NAMALWA (cell line): ENCODE data around the gene ABHD15.

Experiments used
- DNase-seq: peaks from one replicate; pipeline ENCODE4 v3.0.0-alpha.2; 2015; ENCODE audit warnings: low spot score

Gene ABHD15, protein sequence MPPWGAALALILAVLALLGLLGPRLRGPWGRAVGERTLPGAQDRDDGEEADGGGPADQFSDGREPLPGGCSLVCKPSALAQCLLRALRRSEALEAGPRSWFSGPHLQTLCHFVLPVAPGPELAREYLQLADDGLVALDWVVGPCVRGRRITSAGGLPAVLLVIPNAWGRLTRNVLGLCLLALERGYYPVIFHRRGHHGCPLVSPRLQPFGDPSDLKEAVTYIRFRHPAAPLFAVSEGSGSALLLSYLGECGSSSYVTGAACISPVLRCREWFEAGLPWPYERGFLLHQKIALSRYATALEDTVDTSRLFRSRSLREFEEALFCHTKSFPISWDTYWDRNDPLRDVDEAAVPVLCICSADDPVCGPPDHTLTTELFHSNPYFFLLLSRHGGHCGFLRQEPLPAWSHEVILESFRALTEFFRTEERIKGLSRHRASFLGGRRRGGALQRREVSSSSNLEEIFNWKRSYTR

DNA sequence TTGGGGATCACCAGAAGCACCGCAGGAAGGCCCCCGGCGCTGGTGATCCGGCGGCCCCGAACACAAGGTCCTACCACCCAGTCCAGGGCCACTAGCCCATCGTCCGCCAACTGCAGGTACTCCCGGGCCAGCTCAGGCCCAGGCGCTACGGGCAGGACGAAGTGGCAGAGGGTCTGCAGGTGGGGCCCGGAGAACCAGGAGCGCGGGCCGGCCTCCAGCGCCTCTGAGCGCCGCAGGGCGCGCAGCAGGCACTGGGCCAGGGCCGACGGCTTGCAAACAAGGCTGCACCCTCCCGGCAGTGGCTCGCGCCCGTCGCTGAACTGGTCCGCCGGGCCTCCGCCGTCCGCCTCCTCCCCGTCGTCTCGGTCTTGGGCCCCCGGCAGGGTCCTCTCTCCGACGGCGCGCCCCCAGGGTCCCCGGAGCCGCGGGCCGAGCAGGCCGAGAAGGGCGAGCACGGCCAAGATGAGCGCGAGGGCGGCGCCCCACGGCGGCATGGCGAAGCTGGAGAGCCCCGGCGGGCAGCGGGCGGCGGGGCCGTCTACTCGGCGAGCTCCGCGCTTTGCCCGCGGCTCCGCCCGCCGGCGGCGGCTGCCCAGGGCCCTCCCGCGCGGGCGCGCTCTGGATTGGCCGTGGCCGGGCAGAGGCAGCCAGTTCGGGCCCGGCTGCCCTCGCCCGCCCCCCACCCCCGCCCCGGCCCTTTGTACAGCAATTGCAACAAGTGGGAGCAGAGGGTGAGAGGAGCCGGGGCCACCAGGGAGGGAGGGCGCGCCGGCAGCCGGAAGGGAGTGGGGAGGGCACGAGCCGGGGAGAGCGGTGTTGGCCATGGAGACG lies at the start of gene ABHD15:
Gene ABHD15, minus strand, starts transcription at position 565 of the 831 bp plus-strand sequence. Its CDS starts 71 bp downstream, at position 494.
- peak; percentile 64 for DNase-seq

DNA sequence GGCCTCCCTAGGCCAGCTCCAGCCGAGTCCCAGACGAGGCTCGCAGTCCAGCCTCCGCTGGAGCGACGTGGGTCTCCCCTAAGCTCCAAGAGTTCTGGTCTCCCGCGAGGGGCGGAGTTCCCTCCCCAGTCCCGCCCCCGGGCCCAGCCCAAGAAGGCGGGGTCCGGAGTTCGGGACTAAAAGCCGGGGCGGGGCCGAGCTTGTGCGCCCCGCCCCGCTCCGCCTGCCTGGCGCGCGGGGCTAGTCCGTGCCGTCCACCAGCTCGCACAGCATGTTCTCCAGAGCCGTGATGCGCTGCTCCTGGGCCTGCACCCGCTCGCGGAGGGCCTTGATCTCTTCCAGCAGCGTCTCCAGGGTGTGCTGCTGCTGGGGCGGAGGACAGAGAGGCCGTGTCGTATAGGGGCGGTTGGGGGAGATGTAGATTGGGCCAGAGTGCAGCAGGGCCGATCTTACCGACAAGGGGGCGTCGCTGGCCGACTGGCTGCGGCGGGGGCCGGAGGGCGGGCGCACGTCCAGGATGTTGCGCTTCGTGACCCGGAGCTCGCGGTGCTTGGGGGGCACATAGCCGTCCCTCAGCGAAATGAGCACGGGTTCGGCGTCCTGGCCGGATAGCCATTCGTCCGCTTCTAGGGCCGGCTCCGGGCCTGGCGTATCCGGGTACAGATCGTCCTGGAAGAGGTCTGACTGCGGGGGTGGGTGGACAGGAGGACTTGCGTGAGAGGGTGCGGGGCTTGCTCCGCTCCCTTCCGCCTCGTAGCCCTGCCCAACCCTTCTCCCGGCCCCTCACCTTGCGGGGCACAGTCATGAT lies 48.9 kb upstream of the ABHD15 start:
- DNase-seq = peak; percentile 86

DNA sequence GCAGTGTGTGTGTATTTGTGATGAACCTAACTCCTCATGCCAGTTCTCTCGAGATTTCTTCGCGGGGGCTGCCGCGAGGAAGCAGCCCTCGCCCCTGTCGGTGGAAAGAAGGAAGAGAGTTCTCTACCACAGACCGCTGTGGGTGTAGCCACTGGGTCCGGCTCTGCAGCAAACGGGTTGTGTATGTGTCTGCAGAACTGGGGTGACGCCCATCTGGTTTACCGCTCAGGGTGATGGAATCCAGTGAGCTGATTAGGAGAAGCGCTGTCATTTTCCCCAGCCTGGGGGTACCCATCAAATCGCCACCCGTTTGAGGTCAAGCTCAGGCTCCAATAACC lies 48.2 kb upstream of the ABHD15 start:
- DNase-seq = peak; percentile 64

DNA sequence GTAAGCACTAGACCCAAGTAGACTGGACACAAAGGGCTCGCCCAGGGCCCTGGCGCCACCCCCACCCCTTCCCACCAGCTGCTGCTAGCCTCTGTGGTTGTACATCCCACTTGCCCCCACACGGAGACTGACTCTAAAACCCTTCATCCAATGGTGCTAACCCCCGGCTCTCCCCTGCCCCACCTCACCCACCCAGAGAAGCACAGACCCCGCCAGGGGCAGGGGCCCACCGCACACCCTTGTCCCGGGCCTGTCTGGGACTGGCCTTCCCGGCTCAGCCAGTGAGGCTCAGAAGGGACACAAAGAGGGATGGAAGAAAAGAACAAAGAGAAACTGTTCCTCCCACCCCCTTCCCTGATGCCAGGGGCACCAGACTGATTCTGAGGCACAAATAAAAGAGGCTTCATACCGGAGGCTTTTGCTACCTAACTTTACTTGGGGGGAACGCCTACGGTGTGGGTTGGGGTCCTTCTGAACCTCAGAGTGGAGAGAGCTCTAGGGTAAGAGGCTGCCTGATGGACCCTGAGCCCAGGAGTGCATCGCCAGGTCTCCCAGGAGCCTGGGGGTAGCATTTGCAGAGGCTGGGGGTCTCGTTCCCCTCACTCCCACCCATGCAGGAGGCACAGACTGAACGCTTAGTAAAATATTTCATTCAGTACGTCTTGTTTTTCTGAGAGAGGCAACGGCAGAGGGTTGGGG lies 47.7 kb upstream of the ABHD15 start:
- DNase-seq = no peak

DNA sequence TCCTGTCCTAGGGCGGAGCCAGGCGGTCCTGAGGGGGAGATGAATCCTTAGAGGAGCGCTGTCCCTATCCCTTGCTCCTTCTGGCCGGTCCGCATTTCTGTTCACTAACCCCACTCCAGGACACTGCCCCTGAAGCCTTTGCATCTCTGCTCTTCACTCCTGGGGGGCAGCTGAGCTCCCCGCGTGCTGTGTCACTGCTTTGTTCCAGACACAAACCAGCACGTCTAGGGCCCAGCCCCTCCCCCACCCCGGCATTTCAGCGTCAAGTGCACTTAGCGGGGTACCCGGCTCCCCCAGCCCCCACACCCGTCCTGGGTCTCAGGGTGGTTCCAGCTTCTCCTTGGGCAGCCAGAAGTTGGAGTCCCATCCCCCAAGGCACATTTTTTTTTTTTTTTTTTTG lies 47.0 kb upstream of the ABHD15 start:
- DNase-seq = no peak

DNA sequence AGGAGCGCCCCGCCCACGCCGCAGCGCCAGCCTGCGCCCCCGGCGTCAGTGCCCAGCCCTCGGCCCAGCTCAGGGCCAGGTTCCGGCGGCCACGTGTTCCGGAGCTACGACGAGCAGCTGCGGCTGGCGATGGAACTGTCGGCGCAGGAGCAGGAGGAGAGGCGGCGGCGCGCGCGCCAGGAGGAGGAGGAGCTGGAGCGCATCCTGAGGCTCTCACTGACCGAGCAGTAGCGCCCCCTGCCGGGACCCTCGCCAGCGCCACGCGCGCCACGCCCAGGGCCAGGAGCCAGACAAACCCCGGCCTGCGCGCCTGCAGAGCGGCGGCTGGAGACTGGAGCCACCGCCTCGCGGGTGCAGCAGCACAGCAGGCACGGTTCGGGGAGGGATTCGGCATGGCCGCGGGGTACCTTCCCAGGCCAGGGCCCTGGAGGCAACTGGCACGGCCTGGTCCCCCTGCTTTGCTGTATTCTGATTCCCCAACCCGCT lies 46.6 kb upstream of the ABHD15 start:
- DNase-seq = peak; percentile 85

DNA sequence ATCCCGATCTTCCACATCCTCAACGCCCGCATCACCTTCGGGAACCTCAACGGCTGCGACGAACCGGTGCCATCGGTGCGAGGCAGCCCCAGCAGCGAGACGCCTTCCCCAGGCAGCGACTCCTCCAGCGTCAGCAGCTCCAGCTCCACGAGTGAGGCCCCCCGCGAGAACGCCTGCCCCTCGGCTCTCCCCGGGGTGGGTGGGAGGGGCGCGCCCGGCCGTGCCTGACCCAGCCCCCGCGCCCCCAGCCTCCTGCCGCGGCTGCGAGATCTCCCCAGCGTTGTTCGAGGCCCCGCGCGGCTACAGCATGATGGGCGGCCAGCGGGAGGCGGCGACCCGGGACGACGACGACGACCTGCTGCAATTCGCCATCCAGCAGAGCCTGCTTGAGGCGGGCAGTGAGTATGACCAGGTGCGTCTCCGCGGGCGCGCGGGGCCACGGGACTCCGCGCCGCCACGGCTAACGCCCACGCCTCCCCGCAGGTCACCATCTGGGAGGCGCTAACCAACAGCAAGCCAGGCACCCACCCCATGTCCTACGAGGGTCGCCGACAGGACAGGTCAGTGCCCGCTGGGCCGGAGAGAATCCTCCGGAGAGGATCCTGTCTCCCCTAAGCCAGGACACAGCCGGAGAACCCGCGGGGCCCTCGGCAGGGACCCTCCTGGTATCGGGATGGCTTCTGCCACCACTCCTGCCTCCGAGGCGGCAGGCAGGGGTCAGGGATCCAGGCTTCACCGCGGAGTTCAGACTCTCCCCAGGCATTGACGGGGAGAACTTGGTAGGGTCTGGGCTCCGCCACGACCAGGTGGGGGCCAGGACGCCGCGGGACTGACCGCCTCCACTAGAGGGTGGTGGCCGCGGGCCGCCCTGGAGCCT lies 45.8 kb upstream of the ABHD15 start:
- DNase-seq = no peak

DNA sequence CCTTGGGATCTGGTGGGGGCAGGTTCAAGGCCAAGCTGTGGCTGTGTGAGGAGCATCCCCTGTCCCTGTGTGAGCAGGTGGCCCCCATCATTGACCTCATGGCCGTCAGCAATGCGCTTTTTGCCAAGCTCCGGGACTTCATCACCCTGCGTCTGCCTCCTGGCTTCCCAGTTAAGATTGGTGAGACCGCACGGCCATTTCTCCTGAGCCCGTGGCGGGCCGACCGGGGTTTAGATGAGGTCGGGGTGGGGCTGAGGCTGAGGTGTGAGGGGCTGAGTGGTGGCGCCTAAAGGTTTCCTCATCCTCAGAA lies 45.2 kb upstream of the ABHD15 start:
- DNase-seq = no peak

DNA sequence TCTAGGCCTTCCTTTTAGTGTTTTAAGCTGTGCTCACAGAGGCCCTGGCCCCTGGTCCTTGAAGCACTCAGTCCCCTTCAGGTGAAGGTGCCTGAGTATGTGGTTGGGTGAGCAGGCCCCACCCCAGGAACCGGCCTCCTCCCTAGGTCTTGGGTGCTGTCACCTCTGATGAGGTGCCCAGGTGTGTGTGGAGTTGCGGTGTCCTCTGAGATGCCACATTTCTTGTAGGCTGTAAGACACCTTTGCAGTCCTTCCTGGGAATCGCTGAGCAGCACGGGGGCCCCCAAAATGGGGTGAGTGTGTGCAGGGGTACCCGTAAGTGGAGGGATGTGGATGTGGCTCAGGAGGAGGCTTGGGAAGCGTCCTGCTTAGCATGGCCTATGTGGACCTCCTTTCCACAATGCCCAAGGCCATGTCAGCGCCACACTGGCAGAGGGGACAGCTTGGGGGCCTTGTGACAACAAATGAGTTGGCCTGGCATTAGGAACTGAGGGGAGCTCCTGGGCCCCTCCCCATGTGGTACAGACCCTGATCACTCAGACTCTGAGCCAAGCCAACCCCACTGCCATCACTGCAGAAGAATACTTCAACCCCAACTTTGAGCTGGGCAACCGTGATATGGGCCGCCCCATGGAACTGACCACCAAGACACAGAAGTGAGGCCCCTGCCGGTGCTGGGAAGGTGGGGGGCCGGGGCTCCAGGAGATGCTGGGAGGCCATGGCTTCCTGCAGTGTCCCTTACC lies 44.7 kb upstream of the ABHD15 start:
- no peak for DNase-seq

DNA sequence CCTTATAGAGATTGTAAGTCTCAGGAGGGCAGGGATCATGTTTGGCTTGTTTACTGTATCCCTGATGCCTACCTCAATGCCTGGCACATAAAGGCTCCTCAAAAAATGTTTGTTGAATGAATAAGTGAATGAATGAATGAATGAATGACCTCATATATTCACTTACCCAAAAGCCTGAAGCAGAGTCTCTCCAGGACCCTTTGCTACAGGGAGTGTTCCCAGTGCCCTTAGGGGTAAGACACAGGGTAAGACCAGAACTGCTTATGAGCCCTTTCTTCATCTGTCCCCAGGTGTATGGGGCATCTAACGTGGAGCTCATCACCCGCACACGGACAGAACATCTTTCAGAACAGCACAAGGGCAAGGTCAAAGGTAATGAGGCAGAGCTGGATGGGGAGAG lies 43.6 kb upstream of the ABHD15 start:
- DNase-seq = no peak

DNA sequence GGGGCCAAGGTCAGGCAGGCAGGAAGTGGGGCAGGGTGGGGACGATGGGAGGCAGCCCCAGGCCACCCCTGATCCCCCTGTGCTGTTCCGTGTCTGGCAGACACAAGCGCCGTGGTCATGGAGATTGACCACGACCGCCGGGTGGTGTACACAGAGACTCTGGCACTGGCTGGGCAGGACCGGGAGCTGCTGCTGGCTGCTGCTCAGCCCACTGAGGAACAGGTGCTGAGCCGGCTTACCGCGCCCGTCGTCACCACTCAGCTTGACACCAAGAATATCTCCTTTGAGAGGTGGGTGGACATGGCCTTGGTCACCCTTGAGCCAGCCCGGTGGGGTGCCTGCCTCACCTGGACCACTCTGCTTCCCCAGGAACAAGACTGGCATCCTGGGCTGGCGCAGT lies 42.1 kb upstream of the ABHD15 start:
- DNase-seq = no peak

DNA sequence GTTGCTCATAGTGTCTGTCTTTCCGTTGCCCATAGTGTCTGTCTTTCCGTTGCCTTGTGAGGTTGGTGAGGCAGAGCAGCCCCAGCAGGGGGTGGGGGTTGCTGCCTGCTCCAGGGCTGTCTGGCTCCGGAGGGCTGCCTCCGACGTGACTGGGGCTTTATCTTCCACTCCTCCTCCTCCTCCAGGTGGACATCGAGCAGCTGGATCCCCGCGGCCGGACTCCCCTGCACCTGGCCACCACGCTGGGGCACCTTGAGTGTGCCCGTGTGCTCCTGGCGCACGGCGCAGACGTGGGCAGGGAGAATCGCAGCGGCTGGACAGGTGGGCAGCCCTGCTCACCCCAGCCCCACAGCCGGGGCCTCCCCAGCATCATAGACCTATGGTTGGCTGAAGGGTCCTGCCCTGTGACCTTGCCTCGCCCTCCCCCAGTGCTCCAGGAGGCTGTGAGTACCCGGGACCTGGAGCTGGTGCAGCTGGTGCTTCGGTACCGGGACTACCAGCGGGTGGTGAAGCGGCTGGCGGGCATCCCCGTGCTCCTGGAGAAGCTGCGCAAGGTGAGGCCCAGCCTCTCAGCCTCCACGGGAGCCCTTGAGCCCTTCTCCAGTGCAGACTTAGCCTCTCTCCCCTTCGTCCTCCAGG lies 40.8 kb upstream of the ABHD15 start:
- no peak for DNase-seq

DNA sequence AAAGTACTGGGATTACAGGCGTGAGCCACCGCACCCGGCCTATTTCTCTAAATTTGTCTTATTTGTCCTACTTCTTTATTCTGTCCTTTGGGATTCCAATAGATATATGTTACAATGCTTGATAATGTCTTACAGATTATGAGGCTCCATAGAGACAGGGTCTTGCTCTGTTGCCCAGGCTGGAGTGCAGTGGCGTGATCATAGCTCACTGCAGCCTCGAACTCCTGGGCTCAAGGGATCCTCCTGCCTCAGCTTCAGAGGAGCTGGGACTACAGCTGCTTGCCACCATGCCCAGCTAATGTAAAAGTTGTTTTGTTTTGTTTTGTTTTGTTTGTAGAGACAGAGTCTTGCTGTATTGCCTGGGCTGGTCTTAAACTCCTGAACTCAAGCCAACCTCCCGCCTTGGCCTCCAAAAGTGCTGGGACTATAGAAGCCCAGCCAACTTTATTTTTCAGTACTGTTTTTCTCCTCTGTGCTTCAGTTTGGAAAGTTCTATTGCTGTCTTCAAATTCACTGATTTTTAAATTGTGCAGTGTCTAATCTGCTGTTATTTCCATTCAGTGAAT lies 36.4 kb upstream of the ABHD15 start:
- DNase-seq = no peak

DNA sequence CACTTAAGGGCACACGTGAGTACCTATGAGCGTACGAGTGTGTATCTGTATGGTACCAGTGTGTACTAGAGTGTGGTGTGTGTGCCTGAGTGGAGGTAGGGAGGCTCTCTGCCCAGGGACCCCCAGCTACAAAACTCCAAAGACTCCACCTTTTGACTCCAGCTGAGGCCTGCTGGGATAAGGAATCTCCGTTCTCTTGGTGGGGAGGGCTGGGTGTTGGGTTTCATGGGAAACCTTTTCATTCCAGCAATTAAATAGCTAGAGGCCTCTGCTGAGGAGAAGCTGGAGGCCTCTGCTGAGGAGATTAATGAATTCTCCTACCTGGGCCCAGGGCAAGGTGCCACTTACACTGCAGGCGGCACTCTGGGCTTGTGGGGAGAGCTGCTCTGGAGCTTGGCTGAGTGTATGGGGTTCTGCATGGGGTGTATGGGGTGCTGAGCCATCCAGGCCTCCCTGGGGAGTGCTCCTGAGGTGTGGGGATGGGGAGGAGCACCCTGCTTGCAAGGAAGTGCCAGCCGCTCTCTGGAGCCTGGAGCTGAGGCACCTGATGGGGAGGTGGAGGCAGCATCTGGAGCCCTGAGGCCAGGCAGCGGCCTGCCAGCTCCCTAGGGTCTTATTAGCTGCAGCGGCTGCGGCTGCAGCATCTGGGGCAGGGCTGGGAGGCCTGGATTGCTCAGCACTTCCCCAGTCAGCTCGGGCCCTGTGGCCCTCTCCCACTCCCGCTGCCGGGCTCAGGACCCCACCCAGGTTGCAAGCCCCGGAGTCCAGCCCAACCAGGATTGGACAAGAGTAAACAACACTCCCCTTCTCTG lies 30.7 kb upstream of the ABHD15 start:
- DNase-seq = no peak

DNA sequence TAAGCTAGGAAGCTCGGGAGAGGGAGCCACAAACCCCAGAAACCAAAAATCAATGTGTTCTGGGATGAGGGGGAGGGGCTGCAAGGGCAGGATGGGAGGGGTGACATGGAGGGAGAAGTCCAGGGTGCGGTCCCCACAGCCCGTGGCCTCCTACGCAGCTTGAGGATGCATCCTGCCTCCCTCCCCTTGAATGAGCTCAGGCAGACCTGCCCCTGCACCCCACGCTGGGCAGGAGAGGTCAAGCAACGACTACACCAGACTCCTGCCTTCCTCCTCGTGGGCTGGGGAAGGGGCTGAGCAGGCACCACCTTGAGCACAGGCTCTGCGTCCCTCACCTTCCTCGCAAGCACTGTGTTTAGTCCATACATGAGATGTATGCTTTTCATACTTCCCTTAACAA lies 30.0 kb upstream of the ABHD15 start:
- DNase-seq = no peak

DNA sequence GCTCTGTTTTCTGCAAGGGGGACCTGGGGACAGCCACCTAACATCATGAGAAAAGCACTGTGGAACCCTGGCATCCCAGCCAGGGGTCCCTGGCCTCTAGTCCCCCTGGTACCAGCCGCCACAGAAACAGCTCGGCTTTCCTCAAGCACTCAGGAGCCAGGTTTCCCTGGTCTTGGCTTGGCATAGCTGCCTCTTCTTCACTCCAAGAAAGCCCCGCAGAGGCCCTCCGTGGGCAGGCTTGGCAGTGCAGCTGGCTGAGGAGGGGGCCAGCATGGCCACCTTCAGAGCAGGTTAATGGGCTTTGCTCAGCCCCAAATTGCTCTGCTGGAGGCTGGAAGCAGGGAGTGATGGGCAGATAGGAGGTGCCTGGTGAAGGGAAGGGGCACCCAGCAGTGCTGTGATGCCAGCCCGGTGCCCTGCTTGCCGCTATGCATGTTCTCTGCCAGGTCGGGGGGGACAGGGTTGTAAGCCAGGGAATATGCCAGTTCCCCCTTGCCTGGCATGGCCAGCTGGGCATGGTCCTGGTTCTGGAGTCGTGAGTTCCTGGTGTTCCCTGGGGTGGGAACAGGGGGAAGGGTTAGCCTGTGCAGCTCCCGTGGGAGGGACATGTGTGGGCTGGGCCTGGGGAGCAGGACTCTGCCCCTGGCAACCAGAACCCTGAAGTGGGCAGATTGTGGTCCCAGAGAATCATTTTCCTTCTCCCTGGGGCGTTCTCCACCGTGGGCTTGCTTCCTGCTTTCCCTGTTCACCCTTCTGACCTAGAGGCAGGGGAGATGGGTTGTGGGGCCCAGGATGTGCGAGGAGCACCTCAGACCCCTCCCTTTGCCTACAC lies 29.3 kb upstream of the ABHD15 start:
- no peak for DNase-seq
